ENCODE data around the gene P2RY2.
"Not testable (repeated sequence)": the region's sequence is repeated elsewhere in the genome, so short reads cannot be mapped to it uniquely, and the experiment has no call there.

The P2RY2 gene

DNA sequence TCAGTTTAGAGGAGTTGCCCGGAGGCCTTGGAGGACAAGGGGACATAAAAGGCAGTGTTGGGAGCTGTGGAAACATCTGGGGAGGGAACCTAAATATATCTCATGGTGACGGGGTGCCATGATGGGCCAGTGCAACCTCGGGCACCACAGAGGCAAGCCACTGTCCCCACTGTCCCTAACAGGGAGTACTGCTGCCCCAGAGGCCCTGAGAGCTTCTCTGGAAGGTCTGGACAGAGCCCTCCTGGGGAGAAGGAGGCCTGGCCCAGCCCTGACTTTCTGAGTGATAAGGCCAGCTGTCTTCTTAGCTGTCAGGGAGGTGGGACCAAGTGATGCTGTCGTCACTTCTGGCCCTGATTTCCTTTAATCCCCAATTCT lies 48.6 kb downstream of the P2RY2 start:
- no peak for DNase-seq (ENCODE audit: low spot score)

DNA sequence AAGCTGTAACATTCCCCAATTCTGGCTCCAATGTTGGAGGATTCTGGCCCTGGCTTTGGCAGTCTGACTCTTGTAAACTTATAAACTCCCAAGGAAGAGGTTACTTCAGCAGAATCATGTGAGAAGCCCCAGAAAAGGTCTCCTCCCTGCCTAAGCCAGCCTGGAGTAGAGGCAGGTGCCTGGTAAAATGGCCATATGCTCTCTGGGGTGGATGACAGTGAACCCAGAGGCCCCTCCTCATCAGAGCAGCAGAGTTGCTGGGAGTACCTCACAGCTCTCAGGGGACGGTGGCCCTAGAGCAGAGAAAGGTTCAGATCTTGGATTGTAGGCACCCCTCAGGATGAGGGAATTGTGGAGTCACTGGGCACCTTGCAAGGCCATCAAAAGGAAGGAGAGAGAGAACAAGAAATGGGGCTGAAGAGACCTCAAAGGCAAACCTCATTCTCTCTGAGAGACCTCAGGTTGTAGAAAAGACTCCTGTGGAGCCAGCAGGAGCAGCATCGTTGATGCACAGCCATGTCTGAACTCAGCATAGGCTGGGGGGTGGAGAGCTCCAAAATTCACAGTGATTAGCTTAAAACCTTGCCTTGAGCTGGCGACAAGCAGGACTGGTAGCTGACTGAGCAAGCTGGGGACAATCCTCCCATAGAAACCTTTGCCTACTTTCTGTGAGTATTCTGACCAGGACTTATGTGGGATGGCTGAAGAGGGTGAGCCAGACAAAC lies 49.2 kb downstream of the P2RY2 start:
- DNase-seq (ENCODE audit: low spot score) = no peak

DNA sequence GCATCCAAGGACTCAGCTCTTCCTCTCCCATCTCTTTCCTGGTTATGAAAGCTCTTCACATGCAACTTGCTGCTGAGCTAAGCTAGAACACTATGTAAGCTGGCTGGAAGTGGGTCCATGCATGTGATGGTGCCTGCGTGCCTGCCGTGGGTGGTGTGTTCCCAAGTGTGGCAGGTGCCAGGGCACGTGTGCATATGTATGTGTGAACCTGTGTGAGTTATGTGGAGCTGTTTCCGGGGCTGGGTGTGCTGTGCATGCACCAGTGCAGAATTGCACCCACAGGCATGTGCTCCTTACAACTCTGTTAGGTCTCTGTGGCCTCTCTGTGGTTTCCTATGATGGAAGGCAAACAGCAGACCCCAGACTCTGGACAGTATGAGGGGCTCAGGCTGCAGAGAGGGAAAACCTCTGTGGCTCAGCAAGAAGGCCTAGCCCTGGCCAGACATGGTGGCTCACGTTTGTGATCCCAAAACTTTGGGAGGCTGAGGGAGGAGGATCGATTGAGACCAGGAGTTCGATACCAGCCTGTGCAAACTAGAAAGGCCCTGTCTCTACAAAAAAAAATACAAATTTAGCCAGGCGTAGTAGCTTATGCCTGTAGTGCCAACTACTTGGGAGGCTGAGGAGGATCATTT lies 49.9 kb downstream of the P2RY2 start:
- no peak for DNase-seq (ENCODE audit: low spot score)

DNA sequence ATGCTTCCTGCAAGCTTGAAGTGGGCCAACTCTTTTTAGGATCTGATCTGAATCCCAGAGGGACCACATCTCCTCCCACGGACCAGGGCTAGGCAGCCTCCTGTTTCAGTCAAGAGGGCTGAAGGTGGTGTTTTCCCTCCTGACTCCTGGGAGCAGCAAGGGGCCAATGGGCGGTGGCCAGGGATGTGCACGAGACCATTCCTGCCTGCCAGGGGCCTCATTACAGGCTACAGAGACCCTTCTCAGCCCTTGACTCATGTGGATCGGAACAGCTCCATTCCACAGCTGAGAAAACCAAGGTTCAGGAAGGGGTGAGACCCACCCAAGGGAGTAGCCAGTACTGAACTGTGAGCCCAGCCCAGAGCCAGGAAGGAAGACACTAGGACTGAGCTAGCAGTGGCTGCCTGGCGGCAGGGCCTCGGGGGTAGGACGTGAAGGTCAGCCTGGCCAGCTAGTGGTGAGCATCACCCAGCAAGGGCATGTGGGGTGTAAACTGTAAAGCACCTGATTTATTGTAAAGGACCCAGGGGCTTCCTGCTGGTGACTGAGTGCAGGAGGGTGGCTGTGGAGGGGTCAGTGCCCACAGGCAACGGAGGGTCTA lies 50.7 kb downstream of the P2RY2 start:
- no peak for DNase-seq (ENCODE audit: low spot score)

DNA sequence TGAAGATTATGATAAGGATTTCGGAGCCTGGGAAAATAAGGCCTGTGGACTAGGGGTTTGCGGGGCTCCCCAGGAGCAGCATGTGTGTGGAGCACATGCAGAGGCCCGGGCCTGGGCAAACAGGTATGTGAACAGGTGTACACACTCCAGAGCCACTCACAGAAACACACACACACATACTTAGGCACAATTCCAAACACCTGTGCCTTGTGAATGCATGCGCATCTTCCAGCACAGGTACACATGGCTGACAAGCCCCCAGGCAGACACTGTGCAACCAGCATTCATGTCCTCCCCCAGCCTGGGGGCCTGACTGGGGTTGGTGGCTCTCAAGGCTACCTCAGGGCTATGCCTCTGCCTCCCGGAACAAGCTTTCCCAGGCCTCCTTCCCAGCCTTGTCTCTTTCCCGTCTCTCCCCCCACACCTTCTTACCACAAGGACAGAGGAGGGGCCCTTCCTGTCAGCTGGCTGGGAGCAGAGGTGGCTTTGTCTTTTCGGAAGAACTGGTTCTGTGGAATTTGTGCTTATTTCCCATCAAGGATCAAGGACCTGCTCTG lies 51.5 kb downstream of the P2RY2 start:
- no peak for DNase-seq (ENCODE audit: low spot score)

DNA sequence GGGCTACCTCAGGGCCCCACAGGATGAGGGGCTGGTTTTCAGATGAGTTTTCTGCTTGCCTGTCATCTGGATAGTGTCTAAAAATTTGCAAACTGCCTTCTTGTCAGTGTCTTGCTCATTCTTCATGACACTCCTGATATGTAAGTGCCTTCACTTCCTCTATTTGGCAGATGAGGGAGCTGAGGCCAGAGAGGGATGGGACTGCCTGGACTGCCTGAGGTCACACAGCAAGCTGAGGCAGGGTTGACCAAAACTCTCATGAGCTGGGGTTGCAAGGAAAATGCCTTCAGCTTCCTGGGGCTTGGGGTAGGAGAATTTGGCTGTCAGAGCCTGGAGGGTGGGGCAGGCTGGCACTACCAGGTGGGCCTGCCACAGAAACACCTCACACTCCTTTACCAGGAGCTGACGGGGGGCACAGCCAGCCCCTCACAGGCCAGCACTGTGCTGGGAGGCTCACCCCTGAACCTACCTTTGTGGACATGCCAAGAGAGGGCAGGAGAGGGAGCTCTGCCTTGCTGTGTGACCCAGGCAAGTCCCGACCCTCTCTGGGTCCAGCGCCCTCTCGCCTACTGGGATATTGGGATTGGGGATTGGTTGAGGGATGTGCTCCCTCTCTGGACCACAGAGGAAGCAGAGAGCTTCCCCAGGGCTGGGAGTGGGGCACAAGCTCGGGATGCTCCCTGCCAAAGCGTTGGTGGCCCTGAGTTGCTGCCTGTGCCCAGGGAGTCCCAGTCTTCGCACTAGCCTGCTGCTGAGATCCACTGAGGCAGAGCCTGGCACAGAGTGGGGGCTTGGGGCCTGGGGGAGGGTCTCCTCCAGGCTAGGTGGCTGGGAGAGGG lies 52.2 kb downstream of the P2RY2 start:
- no peak for DNase-seq (ENCODE audit: low spot score)

DNA sequence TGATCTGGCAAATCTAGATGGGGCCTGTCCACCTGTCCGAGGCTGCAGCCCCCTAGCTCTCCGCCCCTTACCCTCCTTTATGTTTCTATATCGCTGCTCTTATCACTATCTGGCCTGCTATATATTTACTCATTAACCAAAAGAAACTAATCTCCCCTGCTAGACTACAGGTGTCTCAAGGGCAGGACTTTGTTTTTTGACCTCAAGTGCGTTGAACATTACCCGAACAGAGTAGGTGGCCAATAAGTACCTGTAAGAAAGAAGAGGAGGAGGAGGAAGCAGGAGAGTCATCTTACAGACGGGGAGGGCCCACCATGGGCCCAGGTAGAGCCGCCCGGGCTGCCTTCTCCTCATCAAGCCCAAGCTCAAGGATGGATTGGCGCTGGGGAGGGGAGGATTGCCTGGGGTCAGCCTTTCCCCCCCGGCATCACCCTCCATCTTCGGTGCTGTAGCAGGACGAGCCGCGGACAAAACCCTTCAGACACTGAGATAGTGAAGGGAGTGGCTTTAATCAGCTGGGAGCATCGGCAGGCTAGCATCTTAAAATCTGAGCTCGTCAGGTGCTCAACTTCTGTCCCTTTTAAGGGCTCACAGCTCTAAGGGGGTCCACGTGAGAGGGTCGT lies 52.9 kb downstream of the P2RY2 start:
- DNase-seq (ENCODE audit: low spot score) = no peak

DNA sequence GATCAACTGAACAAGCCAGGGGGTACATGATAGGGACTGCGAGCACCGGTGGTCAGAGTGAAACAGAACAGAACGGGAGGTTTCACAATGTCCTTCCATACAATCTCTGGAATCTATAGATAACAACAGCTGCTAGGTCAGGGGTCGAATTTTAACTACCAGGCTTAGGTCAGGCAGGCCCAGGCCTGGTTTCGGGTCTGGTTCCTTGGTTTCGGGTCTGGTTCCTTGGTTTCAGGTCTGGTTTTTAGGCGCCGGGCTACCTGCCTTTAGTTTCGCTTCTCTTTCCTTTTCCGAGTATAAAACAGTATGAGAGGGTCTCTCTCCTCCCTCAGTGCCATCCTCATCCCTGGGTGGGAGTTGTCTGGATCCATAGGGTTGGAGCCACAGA lies 53.4 kb downstream of the P2RY2 start:
- DNase-seq (ENCODE audit: low spot score) = not testable (repeated sequence)

DNA sequence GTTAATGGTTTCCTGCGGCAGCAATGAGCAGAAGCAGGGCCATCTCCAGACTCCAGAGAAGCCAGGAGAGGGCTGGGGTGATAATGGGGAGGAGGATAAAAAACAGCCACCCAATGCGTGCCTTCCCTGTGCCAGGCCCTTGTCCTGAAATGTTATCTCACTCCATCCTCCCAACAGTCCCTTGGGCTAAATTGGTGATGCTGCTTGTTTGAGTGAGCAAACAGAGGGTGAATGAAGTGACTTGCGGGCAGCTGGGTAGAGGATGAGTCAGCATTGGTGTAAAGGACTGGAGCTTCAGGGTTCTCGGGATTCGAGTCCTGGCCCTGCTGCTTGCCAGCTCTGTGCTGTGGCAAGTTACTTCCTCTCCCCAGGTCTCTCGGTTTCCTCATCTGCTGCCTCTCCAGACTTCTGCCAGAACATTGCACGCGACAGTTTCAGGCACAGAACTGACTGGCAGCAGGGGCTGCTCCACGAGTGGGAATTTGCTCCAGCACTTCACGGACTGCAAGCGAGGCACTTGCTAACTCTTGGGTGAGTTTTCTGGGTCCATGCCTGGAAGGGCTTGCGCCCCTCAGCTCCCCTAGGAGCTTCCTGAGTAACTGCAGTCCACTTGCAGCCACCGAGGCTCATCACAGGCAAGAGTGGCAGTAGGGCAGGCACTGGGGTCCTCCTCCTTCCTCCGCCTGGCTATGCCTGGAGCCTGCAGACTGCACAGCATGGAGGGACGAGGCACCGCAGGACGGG lies 54.0 kb downstream of the P2RY2 start, which contains the start of gene P2RY6:
TSS of gene P2RY6 (plus strand) at position 403 of the 744 bp plus-strand sequence. CDS start 24,181 bp downstream, outside the sequence.
- no peak for DNase-seq (ENCODE audit: low spot score)

DNA sequence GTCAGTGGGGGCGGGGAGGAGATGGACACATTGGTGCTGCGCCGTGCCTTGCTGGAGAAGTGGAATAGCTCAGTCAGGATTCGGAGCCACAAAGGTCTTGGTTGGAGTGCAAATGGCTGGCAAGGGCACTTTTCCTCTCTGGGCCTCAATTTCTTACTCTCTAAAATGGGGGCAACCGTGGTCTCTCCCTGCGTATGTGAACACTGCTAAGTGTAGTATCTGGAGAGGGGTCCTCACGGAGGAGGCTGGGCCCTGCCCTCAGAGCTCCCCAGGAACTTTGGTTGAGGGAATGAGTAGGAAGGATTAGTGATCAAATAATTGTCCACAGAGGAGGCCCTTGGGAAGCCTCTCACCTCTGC lies 54.6 kb downstream of the P2RY2 start:
- no peak for DNase-seq (ENCODE audit: low spot score)

DNA sequence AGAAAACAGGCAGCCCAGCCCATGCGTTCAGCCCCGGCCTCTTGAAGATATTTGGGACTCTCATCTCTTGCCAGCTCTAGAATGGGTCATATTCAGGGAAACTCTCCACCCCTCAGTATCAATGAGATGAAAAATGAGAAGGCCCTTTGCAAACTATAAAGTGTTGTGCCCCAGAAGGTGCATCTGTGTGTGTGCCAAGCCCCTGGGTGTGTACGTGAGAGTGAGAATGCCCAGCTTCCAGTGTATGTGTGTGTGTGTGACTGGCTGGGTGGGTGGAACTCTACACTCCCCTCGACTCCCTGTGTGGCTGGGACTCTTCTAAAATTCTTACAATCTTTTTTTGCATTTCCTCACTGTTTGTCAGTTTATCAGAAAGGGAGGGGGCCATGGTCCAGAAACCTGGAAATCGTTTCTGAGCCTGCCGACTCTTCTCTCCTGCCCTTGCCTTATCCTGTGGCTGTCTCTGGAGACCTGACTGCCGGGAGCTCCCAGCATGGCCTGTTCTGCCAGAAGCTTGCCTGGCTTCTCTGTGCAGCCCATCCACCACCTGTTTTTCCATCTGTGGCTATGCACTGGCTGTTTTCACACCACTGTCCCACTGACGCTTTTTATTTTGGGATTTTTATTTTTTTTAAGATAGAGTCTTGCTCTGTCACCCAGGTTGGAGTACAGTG lies 55.3 kb downstream of the P2RY2 start:
- DNase-seq (ENCODE audit: low spot score) = no peak

DNA sequence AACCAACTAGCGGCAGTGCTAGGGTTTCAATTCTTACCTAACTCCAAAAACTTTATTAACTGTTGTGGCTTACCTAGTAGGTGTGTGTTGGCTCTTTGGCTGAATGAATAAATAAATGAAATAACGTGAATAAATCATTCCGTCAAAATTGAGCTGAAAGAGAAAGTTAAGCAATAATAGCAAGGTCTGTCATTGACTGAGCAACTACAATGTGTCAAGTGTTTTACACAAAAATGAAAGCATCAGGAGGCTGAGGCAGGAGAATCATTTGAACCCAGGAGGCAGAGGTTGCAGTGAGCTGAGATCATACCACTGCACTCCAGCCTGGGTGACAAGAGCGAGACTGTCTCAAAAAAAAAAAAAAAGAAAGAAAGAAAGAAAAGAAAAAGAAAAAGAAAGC lies 56.1 kb downstream of the P2RY2 start:
- DNase-seq (ENCODE audit: low spot score) = not testable (repeated sequence)

DNA sequence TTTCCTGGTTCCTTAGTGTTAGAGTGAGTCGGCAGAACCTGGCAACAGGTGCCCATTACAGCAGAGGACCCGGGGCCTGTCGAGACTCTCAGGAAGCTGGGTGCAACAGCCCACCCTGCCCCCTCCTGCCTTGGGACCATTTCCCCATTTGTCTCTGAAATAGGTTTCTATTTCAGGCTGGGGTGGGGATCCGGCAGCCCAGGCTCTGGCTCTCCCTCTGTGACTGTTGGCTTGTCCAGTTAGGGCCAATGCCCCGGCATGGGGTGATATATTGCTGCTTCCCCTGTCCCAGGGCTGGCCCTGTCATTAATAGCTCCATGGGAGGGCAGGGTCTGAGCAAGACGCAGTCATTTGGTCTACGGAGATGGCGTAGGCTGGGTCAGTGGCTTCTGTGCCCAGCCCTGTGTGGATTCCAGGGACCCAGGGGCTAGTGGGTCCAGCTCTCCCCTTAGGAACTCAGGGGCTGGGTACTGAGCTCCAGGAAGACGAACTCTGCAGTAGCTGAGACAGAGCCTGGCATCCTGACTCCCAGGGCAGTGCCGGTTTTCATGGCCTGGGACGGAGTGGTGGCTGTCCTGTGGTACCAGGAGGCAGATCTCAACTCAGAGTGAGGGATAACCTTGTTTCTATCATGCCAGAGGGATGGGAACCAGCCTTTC lies 56.8 kb downstream of the P2RY2 start:
- DNase-seq (ENCODE audit: low spot score) = no peak

DNA sequence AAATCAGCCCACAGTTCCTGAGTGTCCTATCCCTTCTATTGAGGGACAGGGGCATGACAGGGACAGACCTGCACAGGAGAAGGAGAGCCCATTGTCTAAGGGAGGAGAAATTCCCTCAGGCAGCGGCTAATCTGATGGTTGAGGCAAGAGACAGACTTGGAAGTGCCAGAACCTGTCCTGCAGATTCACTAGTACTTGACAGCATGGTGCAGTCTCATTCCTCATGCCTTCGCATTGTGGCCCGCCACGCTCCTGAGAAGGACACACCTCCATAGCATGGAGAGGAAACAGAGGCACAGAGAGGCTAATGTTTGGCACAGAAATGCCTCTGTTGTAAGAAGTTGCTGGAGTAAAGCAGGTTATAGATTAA lies 57.3 kb downstream of the P2RY2 start:
- DNase-seq (ENCODE audit: low spot score) = no peak

DNA sequence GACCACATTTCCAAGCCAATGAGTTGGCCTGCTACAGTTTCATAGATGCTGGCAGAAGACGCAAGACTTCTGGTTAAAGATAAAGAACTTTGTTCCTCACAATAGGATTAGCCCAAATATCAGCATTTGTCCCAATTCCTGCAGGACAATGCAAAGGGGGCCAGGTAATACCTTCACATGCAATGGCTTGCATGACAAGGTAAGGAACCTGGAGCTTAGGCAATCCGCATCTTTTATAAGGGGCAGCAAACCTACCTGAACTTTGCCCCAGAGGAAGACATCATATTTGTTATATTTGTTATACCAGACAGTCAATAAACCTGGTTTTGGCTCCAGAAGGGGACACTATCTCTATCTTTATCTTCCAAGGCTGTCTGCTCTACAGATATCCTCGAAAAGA lies 59.4 kb downstream of the P2RY2 start:
- no peak for DNase-seq (ENCODE audit: low spot score)

DNA sequence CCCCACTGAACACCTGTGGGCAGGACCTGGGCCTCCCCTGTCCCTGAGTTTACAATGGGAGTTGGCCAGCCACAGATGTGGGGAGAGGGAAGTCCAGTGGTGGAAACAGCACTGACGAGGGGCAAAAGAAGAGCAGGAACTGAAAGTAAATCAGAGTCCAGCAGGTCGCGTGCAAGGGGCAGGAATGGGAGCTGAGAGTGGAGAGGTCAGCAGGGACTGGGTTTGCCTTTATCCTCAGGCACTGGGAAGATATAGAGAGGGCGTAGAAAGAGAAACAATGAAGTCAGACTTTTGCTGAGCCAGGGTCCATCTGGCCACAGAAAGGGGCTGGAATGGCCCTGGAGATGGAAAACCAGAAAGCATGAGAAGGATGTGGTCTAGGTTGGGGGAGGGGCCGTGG lies 62.5 kb downstream of the P2RY2 start:
- no peak for DNase-seq (ENCODE audit: low spot score)

DNA sequence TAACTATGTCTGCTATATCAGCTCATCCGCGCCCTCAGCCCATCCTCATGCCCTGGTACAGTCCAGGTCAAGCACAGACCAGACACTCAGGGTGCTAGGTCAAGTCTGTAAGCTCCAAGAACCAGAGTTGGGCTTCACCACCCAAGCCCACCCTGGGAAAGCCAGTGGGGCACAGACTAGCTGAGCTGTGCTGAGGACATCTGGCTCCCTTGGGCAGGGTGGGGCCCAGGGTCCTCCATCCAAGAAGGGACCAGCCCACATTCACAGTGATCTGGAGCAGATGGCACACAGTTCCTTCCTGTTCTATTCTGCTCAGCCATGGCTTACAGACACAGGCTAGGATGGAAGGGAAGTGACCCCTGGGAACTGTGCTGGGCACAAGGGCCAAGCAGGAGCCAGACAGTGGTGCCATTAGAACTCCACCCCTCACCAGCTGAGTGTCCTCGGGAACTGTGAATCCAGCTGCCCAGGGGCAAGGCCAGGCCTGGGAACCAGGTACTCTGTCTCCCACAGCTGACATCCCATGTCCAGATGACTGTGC lies 63.2 kb downstream of the P2RY2 start:
- DNase-seq (ENCODE audit: low spot score) = no peak

DNA sequence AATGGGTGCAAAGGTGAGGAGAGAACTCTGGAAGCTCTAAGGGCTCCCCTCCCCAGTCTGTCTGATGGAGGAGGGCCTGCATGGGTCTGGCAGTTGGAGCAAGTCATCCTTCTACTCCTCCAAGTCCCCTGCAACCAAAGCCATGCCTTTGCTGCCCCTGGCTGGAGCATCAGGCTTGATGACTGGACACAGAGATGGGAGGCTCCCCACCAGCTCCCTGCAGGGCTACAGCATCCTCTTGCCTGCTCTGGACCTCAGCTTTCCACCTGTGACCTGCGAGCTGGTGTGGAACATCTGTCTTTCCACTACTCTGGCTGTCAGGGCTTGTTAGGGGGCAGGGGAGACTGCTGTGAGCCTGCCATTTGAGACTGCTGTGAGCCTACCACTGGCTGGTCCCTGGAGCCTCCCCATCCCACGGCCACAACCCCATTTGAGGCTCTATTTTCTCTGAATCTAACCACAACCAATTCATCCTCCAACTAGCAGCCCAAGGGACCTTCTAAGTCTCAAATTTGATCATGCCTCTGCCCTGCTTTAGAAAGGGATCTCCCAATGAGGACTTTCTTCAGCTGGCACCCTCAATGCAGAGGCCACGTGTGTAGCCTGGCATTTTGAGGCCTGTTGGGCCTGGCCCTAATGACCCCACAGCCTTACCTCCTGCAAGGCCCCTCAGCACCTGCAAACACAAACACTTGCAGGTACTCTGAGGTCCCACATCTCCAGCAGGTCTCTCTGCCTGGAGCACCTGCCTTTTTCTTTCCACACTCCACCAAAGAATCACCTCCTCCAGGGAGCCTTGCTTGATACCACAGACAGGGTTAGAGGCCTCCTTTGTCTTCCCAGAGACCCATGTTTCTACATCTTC lies 63.9 kb downstream of the P2RY2 start:
- DNase-seq (ENCODE audit: low spot score) = no peak
